K562 (cell line): ENCODE data around the gene OXLD1. TPM values are rescaled to one million over a fixed set of nuclear protein-coding genes. Genes with fewer than 3 reads are reported as not detected.

Experiments
- ATF7 ChIP-seq: fragments of 450-650 bp; IDR thresholded peaks from 2 replicates; pipeline ENCODE4 v1.7.1; 2014; ENCODE audit warnings: mild to moderate bottlenecking, moderate library complexity
- BRF2 ChIP-seq: IDR thresholded peaks from 3 replicates; pipeline ENCODE4 v1.6.1; 2011; ENCODE audit warnings: borderline replicate concordance, mild to moderate bottlenecking; ENCODE audit not compliant: insufficient read length, insufficient read depth
- E2F8 ChIP-seq: fragments of 450-650 bp; IDR thresholded peaks from 2 replicates; pipeline ENCODE4 v1.7.1; 2018; ENCODE audit warnings: mild to moderate bottlenecking, low read depth; ENCODE audit not compliant: partially characterized antibody
- FOXK1 ChIP-seq: sonication (generic); formaldehyde crosslinking; IDR thresholded peaks from 2 replicates; pipeline ENCODE4 v1.8.0; 2022; ENCODE audit warnings: missing genetic modification reagents, mild to moderate bottlenecking, borderline replicate concordance
- MNT ChIP-seq, 2 experiments: fragments of 450-650 bp; conservative IDR thresholded peaks; 2 replicates each; pipeline ENCODE4 v1.6.1; 2017; ENCODE audit warnings: mild to moderate bottlenecking in 2 of 2, moderate library complexity in 2 of 2
- NFE2 ChIP-seq: IDR thresholded peaks from 2 replicates; pipeline ENCODE4 v1.6.1; 2014; ENCODE audit warnings: antibody characterized with exemption, low read depth
- NFRKB ChIP-seq: fragments of 450-650 bp; IDR thresholded peaks from 2 replicates; pipeline ENCODE4 v1.6.1; 2016; ENCODE audit warnings: low read depth
- NKRF ChIP-seq: fragments of 450-650 bp; IDR thresholded peaks from 2 replicates; pipeline ENCODE4 v1.6.1; 2016; ENCODE audit warnings: borderline replicate concordance
- PTRF ChIP-seq: fragments of 450-650 bp; IDR thresholded peaks from 2 replicates; pipeline ENCODE4 v1.6.1; 2016; ENCODE audit warnings: mild to moderate bottlenecking, missing genetic modification characterization, missing compliant biosample characterization
- RBFOX2 ChIP-seq: fragments of 200-400 bp; formaldehyde crosslinking; IDR thresholded peaks from 2 replicates; pipeline ENCODE4 v1.6.1; 2017; ENCODE audit warnings: low read depth, mild to moderate bottlenecking, low read length, moderate library complexity
- TBP ChIP-seq: optimal IDR thresholded peaks from 2 replicates; pipeline ENCODE3; 2011; ENCODE audit warnings: low read depth, low read length, improper control_type of control experiment
- THAP7 ChIP-seq: fragments of 250-450 bp; sonication (Bioruptor Pico); IDR thresholded peaks from 2 replicates; pipeline ENCODE4 v1.5.0; 2021
- ZNF124 ChIP-seq: sonication (generic); formaldehyde crosslinking; IDR thresholded peaks from 2 replicates; pipeline ENCODE4 v1.8.1; 2022; ENCODE audit warnings: missing genetic modification reagents
- ZNF280A ChIP-seq: fragments of 450-650 bp; IDR thresholded peaks from 2 replicates; pipeline ENCODE4 v1.6.1; 2018; ENCODE audit warnings: mild to moderate bottlenecking, low read depth; ENCODE audit not compliant: partially characterized antibody
- ZNF395 ChIP-seq: fragments of 200-800 bp; sonication (Bioruptor generic); IDR thresholded peaks from 2 replicates; pipeline ENCODE4 v1.6.1; 2017; ENCODE audit warnings: missing genetic modification characterization, missing compliant biosample characterization
- ZNF507 ChIP-seq: conservative IDR thresholded peaks from 2 replicates; pipeline ENCODE4 v1.6.1; 2017; ENCODE audit warnings: missing genetic modification characterization, missing compliant biosample characterization
- polyA plus RNA-seq, 8 experiments: library from polyadenylated mRNA; depleted of rRNA in 4 of 8; stranded (reverse) in 5 of 8; unstranded in 3 of 8; fragments of >200 nt; fragmentation: Nextera tagmentation in 2 of 8; fragmentation: Illumina TruSeq in 1 of 8; extraction: Ambion mirVana in 2 of 8; extraction: Trizol in 1 of 8; gene quantifications; 2 replicates each; pipeline versions ENCODE4 v1.2.1 to v1.2.3, GENCODE V29; 2011 to 2014; ENCODE audit warnings: inconsistent platforms in 1 of 8, missing spikeins in 1 of 8
- total RNA-seq, 7 experiments: library from RNA; depleted of rRNA in 6 of 7; stranded (reverse); fragments of >200 nt in 6 of 7; fragmentation: Illumina TruSeq in 2 of 7; extraction: Trizol in 2 of 7; gene quantifications; 2 replicates each; pipeline versions ENCODE4 v1.2.1 to v1.2.3, GENCODE V29; 2011 to 2021; ENCODE audit warnings: low replicate concordance in 1 of 7

OXLD1 gene
- total and polyA plus RNA-seq, 9 of the 15 experiments (the other 6 are each of a cell fraction or from before 2014, with no cell fraction given), result 4.4 to 115 (median 29.3) TPM

- TF ChIP-seq ZNF395 (CRISPR knock-in tag) (no peak), BRF2 (no peak), FOXK1 (CRISPR knock-in tag) (peak; percentile 85; the same call in 1 of the 2 replicates), E2F8 (no peak), ZNF124 (CRISPR knock-in tag) (no peak), RBFOX2 (0 out of 2 replicates have a peak, but pooled peaks have one; percentile 43), MNT (conservative IDR thresholded peaks at IDR 0.05) (peak; percentile 81 to 88), NKRF (peak; percentile 82; the same call in 1 of the 2 replicates), ZNF507 (tag) (no peak), TBP (peak; percentile 9), NFRKB (0 out of 2 replicates have a peak, but pooled peaks have one; percentile 55), THAP7 (no peak), ATF7 (no peak), NFE2 (peak; percentile 60), ZNF280A (no peak), PTRF (tag) (no peak)
Observed at GRCh38 chr17:81684442-81684911, 18.1 kb upstream of the OXLD1 start (continued).
